Fibroblast of lung (primary cell): ENCODE measurements around the gene MAP3K2.

ENCODE experiments used
- CTCF ChIP-seq, 2 donors: IDR thresholded peaks in 1 of 2; conservative IDR thresholded peaks in 1 of 2; 1 replicate in 1 of 2; 2 replicates in 1 of 2; pipeline ENCODE4 v1.5.1; 2011 to 2012; ENCODE audit warnings: low read length in 2 of 2, control low read depth in 1 of 2, inconsistent platforms in 1 of 2, low read depth in 1 of 2, mild to moderate bottlenecking in 1 of 2
- EZH2 ChIP-seq: IDR thresholded peaks from 2 replicates; pipeline ENCODE4 v1.5.1; 2012; ENCODE audit warnings: low read length, control low read depth, mild to moderate bottlenecking; ENCODE audit errors: missing control alignments

GRCh38 chr2:127358044-127358443, 29.7 kb downstream of the MAP3K2 start:
- TF ChIP-seq CTCF (conservative IDR thresholded peaks at IDR 0.05 in 1 of 2, IDR thresholded peaks at IDR 0.05 in 1 of 2; ENCODE audit: low read depth in 1 of 2, low read length in 2 of 2): no peak
- TF ChIP-seq EZH2: no peak
